Hematopoietic multipotent progenitor cell treated with erythropoietin and hydrocortisone succinate and interleukin-3 and kit ligand, for 8 days (in vitro differentiated cells): ENCODE measurements around the gene ARHGAP42.
"Not testable (repeated sequence)": the region's sequence is repeated elsewhere in the genome, so short reads cannot be mapped to it uniquely, and the experiment has no call there.

ENCODE experiments used
- DNase-seq: peaks from one replicate; pipeline ENCODE4 v3.0.0-alpha.2; 2015

The ARHGAP42 gene

GRCh38 chr11:100883830-100884229 is 196.7 kb downstream of the ARHGAP42 start:
- DNase-seq: no peak

GRCh38 chr11:100887659-100888058 is 200.6 kb downstream of the ARHGAP42 start:
- no peak for DNase-seq

GRCh38 chr11:100888836-100889235 is 201.7 kb downstream of the ARHGAP42 start:
- no peak for DNase-seq

GRCh38 chr11:100889758-100890157 is 202.7 kb downstream of the ARHGAP42 start:
- DNase-seq: no peak

- DNase-seq: no peak
Measured at GRCh38 chr11:100890789-100891188, 203.7 kb downstream of the ARHGAP42 start.

GRCh38 chr11:100892886-100893285 is 205.8 kb downstream of the ARHGAP42 start:
- DNase-seq: no peak

- DNase-seq: no peak
Measured at GRCh38 chr11:100895449-100895848, 208.4 kb downstream of the ARHGAP42 start.

GRCh38 chr11:100895976-100896375 is 208.9 kb downstream of the ARHGAP42 start:
- DNase-seq: not testable (repeated sequence)

- DNase-seq: not testable (repeated sequence)
Measured at GRCh38 chr11:100901471-100901870, 214.4 kb downstream of the ARHGAP42 start.

- DNase-seq: no peak
Measured at GRCh38 chr11:100902454-100903141, 215.5 kb downstream of the ARHGAP42 start.

GRCh38 chr11:100903284-100903683 is 216.2 kb downstream of the ARHGAP42 start:
- no peak for DNase-seq

GRCh38 chr11:100905684-100906083 is 218.6 kb downstream of the ARHGAP42 start:
- DNase-seq: no peak

- DNase-seq: peak; percentile 42
Measured at GRCh38 chr11:100908746-100909145, 221.7 kb downstream of the ARHGAP42 start.

- no peak for DNase-seq
Measured at GRCh38 chr11:100910808-100911207, 223.7 kb downstream of the ARHGAP42 start.

- no peak for DNase-seq
Measured at GRCh38 chr11:100914415-100915110, 227.5 kb downstream of the ARHGAP42 start.

- DNase-seq: no peak
Measured at GRCh38 chr11:100918551-100919500, 231.7 kb downstream of the ARHGAP42 start.

- DNase-seq: no peak
Measured at GRCh38 chr11:100920593-100920992, 233.5 kb downstream of the ARHGAP42 start.

GRCh38 chr11:100922121-100922520 is 235.0 kb downstream of the ARHGAP42 start:
- DNase-seq: no peak

GRCh38 chr11:100923555-100923954 is 236.5 kb downstream of the ARHGAP42 start:
- DNase-seq: no peak

GRCh38 chr11:100925935-100926334 is 238.8 kb downstream of the ARHGAP42 start:
- DNase-seq: peak; percentile 8

GRCh38 chr11:100927579-100927978 is 240.5 kb downstream of the ARHGAP42 start:
- DNase-seq: no peak

GRCh38 chr11:100928426-100928825 is 241.3 kb downstream of the ARHGAP42 start:
- no peak for DNase-seq

- DNase-seq: no peak
Measured at GRCh38 chr11:100929377-100929776, 242.3 kb downstream of the ARHGAP42 start.
